H9 (cell line): ENCODE results near the gene GALNT7. TPM values are rescaled to one million over a fixed set of nuclear protein-coding genes. Genes with fewer than 3 reads are reported as not detected.
A peak's percentile ranks its signal among the peaks of the same experiment; 100 is the strongest.

Source experiments
- DNase-seq: peaks from one replicate; pipeline ENCODE4 v3.0.0-alpha.2; 2017
- H2AFZ ChIP-seq: one replicate; pipeline ENCODE4 v1.6.1; 2013; ENCODE audit warnings: mild to moderate bottlenecking, low read length, control low read depth, moderate library complexity
- H2AK5ac ChIP-seq: 2 replicates; pipeline ENCODE4 v1.6.1; 2013; ENCODE audit warnings: low read length, control low read depth, mixed read lengths; ENCODE audit not compliant: insufficient read length
- H2BK120ac ChIP-seq: one replicate; pipeline ENCODE4 v1.6.1; 2013; ENCODE audit warnings: low read depth, mild to moderate bottlenecking, low read length, control low read depth, inconsistent platforms; ENCODE audit not compliant: poor library complexity, severe bottlenecking
- H2BK12ac ChIP-seq: 2 replicates; pipeline ENCODE4 v1.6.1; 2013; ENCODE audit warnings: low read length, control low read depth, mixed read lengths, low read depth; ENCODE audit not compliant: insufficient read length
- H2BK15ac ChIP-seq: 2 replicates; pipeline ENCODE4 v1.6.1; 2013; ENCODE audit warnings: low read depth, low read length, control low read depth
- H2BK20ac ChIP-seq: one replicate; pipeline ENCODE4 v1.6.1; 2013; ENCODE audit warnings: low read depth, mild to moderate bottlenecking, low read length, control low read depth, inconsistent platforms; ENCODE audit not compliant: poor library complexity, severe bottlenecking
- H2BK5ac ChIP-seq: 2 replicates; pipeline ENCODE4 v1.6.1; 2013; ENCODE audit warnings: low read length, control low read depth, mixed read lengths; ENCODE audit not compliant: insufficient read length
- H3K14ac ChIP-seq: 2 replicates; pipeline ENCODE4 v1.6.1; 2013; ENCODE audit warnings: low read length, control low read depth; ENCODE audit not compliant: insufficient read depth
- H3K18ac ChIP-seq: 2 replicates; pipeline ENCODE4 v1.6.1; 2013; ENCODE audit warnings: low read depth, mild to moderate bottlenecking, mixed read lengths, low read length, control low read depth; ENCODE audit not compliant: insufficient read length
- H3K23ac ChIP-seq: 2 replicates; pipeline ENCODE4 v1.6.1; 2013; ENCODE audit warnings: low read length, control low read depth, mixed read lengths, low read depth; ENCODE audit not compliant: insufficient read length
- H3K23me2 ChIP-seq: 2 replicates; pipeline ENCODE4 v1.6.1; 2013; ENCODE audit warnings: low read depth, mild to moderate bottlenecking, mixed read lengths, low read length, control low read depth; ENCODE audit not compliant: insufficient read length, poor library complexity, severe bottlenecking
- H3K27ac ChIP-seq: 2 replicates; pipeline ENCODE4 v1.5.1; 2013; ENCODE audit warnings: low read length, control low read depth, mixed read lengths, low read depth; ENCODE audit not compliant: insufficient read length
- H3K27me3 ChIP-seq: 2 replicates; pipeline ENCODE4 v1.6.1; 2013; ENCODE audit warnings: low read length, control low read depth, inconsistent platforms; ENCODE audit not compliant: insufficient read depth
- H3K4ac ChIP-seq: 2 replicates; pipeline ENCODE4 v1.6.1; 2013; ENCODE audit warnings: low read depth, mild to moderate bottlenecking, control low read depth, inconsistent platforms, low read length, moderate library complexity
- H3K4me1 ChIP-seq: 2 replicates; pipeline ENCODE4 v1.6.1; 2013; ENCODE audit warnings: low read length, control low read depth, inconsistent platforms; ENCODE audit not compliant: insufficient read depth
- H3K4me2 ChIP-seq: 2 replicates; pipeline ENCODE4 v1.6.1; 2013; ENCODE audit warnings: low read length, control low read depth, mixed read lengths; ENCODE audit not compliant: insufficient read length, insufficient read depth
- H3K56ac ChIP-seq: 2 replicates; pipeline ENCODE4 v1.6.1; 2013; ENCODE audit warnings: low read depth, mild to moderate bottlenecking, mixed read lengths, low read length, control low read depth; ENCODE audit not compliant: insufficient read length
- H3K79me1 ChIP-seq: 2 replicates; pipeline ENCODE4 v1.6.1; 2013; ENCODE audit warnings: low read depth, mild to moderate bottlenecking, moderate library complexity, low read length, control low read depth, inconsistent platforms; ENCODE audit not compliant: insufficient read depth, poor library complexity, severe bottlenecking
- H3K79me2 ChIP-seq: 2 replicates; pipeline ENCODE4 v1.6.1; 2013; ENCODE audit warnings: low read length, control low read depth, inconsistent platforms; ENCODE audit not compliant: insufficient read depth
- H3K9ac ChIP-seq: 2 replicates; pipeline ENCODE4 v1.6.1; 2013; ENCODE audit warnings: low read length, control low read depth, mixed read lengths; ENCODE audit not compliant: insufficient read length; ENCODE audit errors: extremely low read depth
- H3K9me3 ChIP-seq: one replicate; pipeline ENCODE4 v1.6.1; 2013; ENCODE audit warnings: low read depth, low read length, inconsistent platforms; ENCODE audit not compliant: control insufficient read depth
- H3T11ph ChIP-seq: one replicate; pipeline ENCODE4 v1.6.1; 2013; ENCODE audit warnings: mild to moderate bottlenecking, low read length, control low read depth, inconsistent platforms
- H4K20me1 ChIP-seq: one replicate; pipeline ENCODE4 v1.6.1; 2013; ENCODE audit not compliant: control insufficient read depth, insufficient read length, insufficient read depth
- H4K5ac ChIP-seq: 2 replicates; pipeline ENCODE4 v1.6.1; 2013; ENCODE audit warnings: low read depth, mild to moderate bottlenecking, mixed read lengths, low read length, control low read depth; ENCODE audit not compliant: insufficient read length
- H4K8ac ChIP-seq: replicated peaks from 2 replicates; pipeline ENCODE4 v1.6.1; 2013; ENCODE audit warnings: low read length, control low read depth, mixed read lengths, low read depth; ENCODE audit not compliant: insufficient read length
- H4K91ac ChIP-seq: 2 replicates; pipeline ENCODE4 v1.6.1; 2013; ENCODE audit warnings: low read depth, mild to moderate bottlenecking, moderate library complexity, mixed read lengths, low read length, control low read depth; ENCODE audit not compliant: insufficient read length
- H3K27ac Mint-ChIP-seq, 3 experiments: 2 replicates in 2 of 3; 3 replicates in 1 of 3; pipeline ENCODE4 v1.8.0; 2020 to 2021; ENCODE audit warnings: mixed read lengths in 3 of 3, mild to moderate bottlenecking in 1 of 3, moderate library complexity in 1 of 3
- H3K27me3 Mint-ChIP-seq: 2 replicates; pipeline ENCODE4 v1.8.0; 2021; ENCODE audit warnings: low read depth, mild to moderate bottlenecking, moderate library complexity, mixed read lengths
- H3K36me3 Mint-ChIP-seq, 3 experiments: 2 replicates in 2 of 3; 3 replicates in 1 of 3; pipeline ENCODE4 v1.8.0; 2020 to 2021; ENCODE audit warnings: low read depth in 3 of 3, mixed read lengths in 3 of 3; ENCODE audit not compliant: insufficient read depth in 1 of 3
- H3K4me1 Mint-ChIP-seq, 2 experiments: 2 replicates each; pipeline ENCODE4 v1.8.0; 2020; ENCODE audit warnings: mixed read lengths in 2 of 2
- H3K4me3 Mint-ChIP-seq, 2 experiments: 2 replicates in 1 of 2; 3 replicates in 1 of 2; pipeline ENCODE4 v1.8.0; 2020 to 2021; ENCODE audit warnings: mild to moderate bottlenecking in 2 of 2, mixed read lengths in 2 of 2, moderate library complexity in 1 of 2
- H3K9me3 Mint-ChIP-seq, 2 experiments: 2 replicates in 1 of 2; 3 replicates in 1 of 2; pipeline ENCODE4 v1.8.0; 2020; ENCODE audit warnings: mild to moderate bottlenecking in 2 of 2, mixed read lengths in 2 of 2, moderate library complexity in 1 of 2
- CTCF ChIP-seq: fragments of 200-600 bp; sonication (generic); conservative IDR thresholded peaks from 3 replicates; pipeline ENCODE4 v1.8.0; 2021; ENCODE audit warnings: antibody characterized with exemption, mild to moderate bottlenecking
- WGBS: extraction: QIAGEN DNeasy Blood & Tissue Kit; methylation state at CpG from one replicate; pipeline ENCODE4 v1.1.7; 2013; ENCODE audit warnings: missing lambda C conversion rate, low lambda C conversion rate, mixed read lengths; ENCODE audit not compliant: insufficient read length; ENCODE audit errors: extremely low coverage; 5-methylcytosine and 5-hydroxymethylcytosine counted together
- total RNA-seq: library from RNA; stranded (reverse); gene quantifications from 2 replicates; pipeline ENCODE4 v1.2.1, GENCODE V29; 2021

GALNT7 gene
- total RNA-seq, 1 experiment from 2014 or later: 57.3 TPM

GRCh38 chr4:173319696-173320095 is 151.1 kb downstream of the GALNT7 start:
- no peak overlapping the region for H2BK120ac ChIP-seq
- H3K4me2 ChIP-seq: no peak overlapping the region
- H3K27ac Mint-ChIP-seq: peak overlapping the region in 2 of 3 experiments; percentile 10 to 68; a peak in 4 of 7 replicates
- no peak overlapping the region for H3T11ph ChIP-seq
- H3K9ac ChIP-seq: no peak overlapping the region
- H3K14ac ChIP-seq: no peak overlapping the region
- no peaks in the 10 kb centered on the region for H4K20me1 ChIP-seq
- no peak overlapping the region for H2BK12ac ChIP-seq
- no peaks in the 10 kb centered on the region for H3K9me3 Mint-ChIP-seq
- H2AFZ ChIP-seq: no peak overlapping the region
- H4K5ac ChIP-seq: no peak overlapping the region
- no peak for TF ChIP-seq CTCF
- no peak overlapping the region for H4K91ac ChIP-seq
- H3K23ac ChIP-seq: no peak overlapping the region
- H4K8ac ChIP-seq: no peak overlapping the region
- no peaks in the 10 kb centered on the region for H3K23me2 ChIP-seq
- no peak for DNase-seq
- no peak overlapping the region for H2BK20ac ChIP-seq
- H2AK5ac ChIP-seq: no peak overlapping the region
- H3K36me3 Mint-ChIP-seq: peaks cover 6 to 21% (median 14%) of the 10 kb centered on the region in 3 experiments; a peak in 6 of 7 replicates
- H3K79me1 ChIP-seq: no peaks in the 10 kb centered on the region
- no peak overlapping the region for H3K18ac ChIP-seq
- no peak overlapping the region for H3K4me3 Mint-ChIP-seq
- no CpG with 5 or more reads among the region's 2 CpGs for WGBS
- H3K4me1 Mint-ChIP-seq: peaks cover 18 to 24% of the 10 kb centered on the region in 2 experiments
- no peaks in the 10 kb centered on the region for H3K27me3 ChIP-seq
- no peak overlapping the region for H2BK15ac ChIP-seq
- no peak overlapping the region for H3K27ac ChIP-seq
- H3K9me3 ChIP-seq: no peaks in the 10 kb centered on the region
- H3K27me3 Mint-ChIP-seq: no peaks in the 10 kb centered on the region
- H3K79me2 ChIP-seq: 0 out of 2 replicates have a peak, but pooled peaks cover 2% of the 10 kb centered on the region
- H3K4me1 ChIP-seq: 0 out of 2 replicates have a peak, but pooled peaks cover 2% of the 10 kb centered on the region
- H2BK5ac ChIP-seq: no peak overlapping the region
- no peak overlapping the region for H3K4ac ChIP-seq
- no peak overlapping the region for H3K56ac ChIP-seq
